PFSK-1 (cell line): ENCODE results near the gene KRTAP20-2.

Experiments used
- FOXP2 ChIP-seq: optimal IDR thresholded peaks from 2 replicates; pipeline ENCODE3; 2011; ENCODE audit warnings: borderline replicate concordance, control low read depth, inconsistent platforms; ENCODE audit not compliant: insufficient read depth; ENCODE audit errors: extremely low read length, extremely low read depth
- POLR2AphosphoS5 ChIP-seq: IDR thresholded peaks from 2 replicates; pipeline ENCODE4 v1.6.1; 2012; ENCODE audit warnings: low read depth, mild to moderate bottlenecking, control low read depth, low read length, moderate library complexity
- REST ChIP-seq, 2 experiments: IDR thresholded peaks; 2 replicates each; pipeline versions ENCODE4 v1.6.1 to v1.8.0; 2011 to 2012; ENCODE audit warnings: low read depth in 2 of 2, low read length in 2 of 2, control low read depth in 1 of 2, inconsistent platforms in 1 of 2, mild to moderate bottlenecking in 1 of 2, moderate library complexity in 1 of 2; ENCODE audit not compliant: insufficient read depth in 1 of 2
- SIN3A ChIP-seq: IDR thresholded peaks from 2 replicates; pipeline ENCODE4 v1.6.1; 2012; ENCODE audit warnings: mild to moderate bottlenecking, low read length, moderate library complexity, borderline replicate concordance; ENCODE audit not compliant: insufficient read depth
- TAF1 ChIP-seq: IDR thresholded peaks from 2 replicates; pipeline ENCODE4 v1.6.1; 2012; ENCODE audit warnings: low read length, control low read depth, borderline replicate concordance; ENCODE audit not compliant: insufficient read depth

KRTAP20-2 gene

GRCh38 chr21:30652891-30653290 lies 17.9 kb downstream of the KRTAP20-2 start:
- TF ChIP-seq REST (IDR thresholded peaks at IDR 0.05; ENCODE audit: insufficient read depth in 1 of 2, low read depth in 2 of 2, low read length in 2 of 2) (no peak), SIN3A (no peak), FOXP2 (no peak), TAF1 (no peak), POLR2AphosphoS5 (no peak)

GRCh38 chr21:30668776-30669175 lies 33.8 kb downstream of the KRTAP20-2 start:
- TF ChIP-seq FOXP2, result no peak
- TF ChIP-seq REST (IDR thresholded peaks at IDR 0.05; ENCODE audit: insufficient read depth in 1 of 2, low read depth in 2 of 2, low read length in 2 of 2), result no peak
- no peak for TF ChIP-seq POLR2AphosphoS5
- no peak for TF ChIP-seq SIN3A
- TF ChIP-seq TAF1, result no peak

GRCh38 chr21:30672985-30673650 lies 38.1 kb downstream of the KRTAP20-2 start:
- no peak for TF ChIP-seq TAF1
- TF ChIP-seq POLR2AphosphoS5, result no peak
- no peak for TF ChIP-seq SIN3A
- TF ChIP-seq REST (IDR thresholded peaks at IDR 0.05; ENCODE audit: insufficient read depth in 1 of 2, low read depth in 2 of 2, low read length in 2 of 2), result no peak
- TF ChIP-seq FOXP2, result no peak

- TF ChIP-seq TAF1 (no peak), REST (IDR thresholded peaks at IDR 0.05; ENCODE audit: insufficient read depth in 1 of 2, low read depth in 2 of 2, low read length in 2 of 2) (no peak)
These were observed 39.3 kb downstream of the KRTAP20-2 start for GRCh38 chr21:30674312-30674711.

- TF ChIP-seq POLR2AphosphoS5 (no peak), SIN3A (no peak), FOXP2 (no peak), REST (IDR thresholded peaks at IDR 0.05; ENCODE audit: insufficient read depth in 1 of 2, low read depth in 2 of 2, low read length in 2 of 2) (no peak), TAF1 (no peak)
These were observed 41.7 kb downstream of the KRTAP20-2 start for GRCh38 chr21:30676737-30677136.
